GM04503 (cell line): ENCODE measurements around the gene HK2.

Source experiments
- DNase-seq: peaks from one replicate; pipeline ENCODE4 v3.0.0-alpha.2; 2012; ENCODE audit warnings: low read depth

The HK2 gene

GRCh38 chr2:74937221-74937880 is 103.4 kb downstream of the HK2 start:
- no peak for DNase-seq

DNA sequence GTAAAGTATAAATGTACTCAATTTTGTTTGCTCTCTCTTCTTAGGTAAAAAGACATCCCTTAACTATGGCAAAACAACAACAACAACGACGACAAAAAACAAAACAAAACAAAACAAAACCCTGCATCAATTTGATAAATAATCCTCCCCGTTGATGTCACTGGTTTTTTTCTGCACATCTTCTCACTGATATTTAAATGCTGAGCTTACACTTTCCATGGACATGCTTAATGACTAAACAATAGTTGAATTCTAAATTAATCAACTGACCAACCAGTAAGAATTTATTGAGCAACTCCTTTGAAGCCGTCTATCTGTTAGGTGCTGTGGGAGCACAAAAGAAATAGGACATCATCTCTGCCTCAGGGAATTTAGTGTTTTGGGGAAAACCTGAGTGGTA is 104.3 kb downstream of the HK2 start:
- no peak for DNase-seq

GRCh38 chr2:74939919-74940812 is 106.2 kb downstream of the HK2 start:
- DNase-seq, result no peak

GRCh38 chr2:74941284-74941683 is 107.4 kb downstream of the HK2 start:
- DNase-seq, result no peak

GRCh38 chr2:74942263-74942662 is 108.3 kb downstream of the HK2 start:
- DNase-seq, result no peak
